Mucosa of gallbladder (tissue), 1 donor: ENCODE measurements around the gene CATSPER1. TPM values are rescaled to one million over a fixed set of nuclear protein-coding genes. Genes with fewer than 3 reads are reported as not detected.
"Not testable (repeated sequence)": the region's sequence is repeated elsewhere in the genome, so short reads cannot be mapped to it uniquely, and the experiment has no call there.

Experiments
- DNase-seq: peaks from one replicate; pipeline ENCODE4 v3.0.0-alpha.2; 2020; ENCODE audit warnings: low spot score
- total RNA-seq: library from RNA; stranded (reverse); gene quantifications from one replicate; pipeline ENCODE4 v1.2.1, GENCODE V29; 2021
- donor health status: DM: no; HTN: no; CAD: no.

Gene CATSPER1
- total RNA-seq, 1 donor from 2014 or later, result 0.92 TPM

DNA sequence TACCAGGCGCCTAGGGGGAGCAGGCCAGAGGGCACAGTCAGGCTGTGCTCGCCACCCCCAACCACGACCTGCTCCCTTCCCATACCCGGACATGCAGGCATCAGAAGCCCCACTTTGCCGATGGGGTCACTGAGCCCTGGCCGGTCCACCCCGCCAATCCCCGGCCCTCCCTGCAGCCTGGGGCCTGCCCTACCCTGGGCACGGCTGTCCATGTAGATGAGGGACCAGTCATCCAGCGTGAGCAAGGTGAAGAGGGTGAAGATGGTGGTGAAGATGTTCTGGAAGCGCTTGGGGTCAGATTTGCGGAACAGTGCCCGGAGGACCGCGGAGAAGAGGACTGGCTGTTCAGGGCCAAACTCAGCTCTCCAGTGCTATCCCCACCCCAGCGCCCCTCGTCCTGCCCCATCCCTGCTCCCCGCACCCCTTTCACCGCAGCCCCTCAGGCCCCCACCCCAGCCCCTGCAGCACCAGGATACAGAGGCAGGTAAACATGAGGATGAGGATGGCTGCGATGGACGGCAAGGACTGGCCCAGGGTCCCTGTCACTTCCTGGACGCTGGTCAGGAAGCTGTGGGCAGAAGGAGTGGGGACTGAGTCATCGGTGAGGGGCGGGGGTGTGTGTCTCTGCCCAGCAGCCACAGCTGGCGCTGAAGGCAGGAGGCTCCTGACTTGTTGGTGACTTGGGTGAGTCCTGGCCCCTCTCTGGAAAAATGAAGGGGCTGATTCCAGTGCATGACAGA lies 5.5 kb downstream of the CATSPER1 start:
- peak; percentile 25 for DNase-seq

DNA sequence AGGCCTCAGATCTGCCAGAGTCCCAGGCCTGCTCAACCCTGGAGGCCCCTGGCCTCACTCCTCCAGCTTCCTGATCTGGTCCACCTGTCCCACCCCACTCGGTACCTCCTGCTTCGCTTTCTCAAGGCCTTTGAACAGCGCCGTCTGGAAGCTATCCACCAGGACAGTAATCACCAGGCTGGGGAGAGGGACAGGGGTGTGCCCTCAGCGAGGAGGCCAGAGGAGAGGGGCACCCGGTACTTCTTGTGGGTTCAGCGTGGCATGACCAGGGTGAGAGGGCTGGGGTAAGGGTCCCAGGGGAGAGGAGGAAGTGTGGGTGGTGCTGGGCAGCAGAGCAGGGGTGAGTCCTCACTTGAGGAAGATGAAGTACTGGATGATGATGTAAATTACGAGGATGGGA lies 6.1 kb downstream of the CATSPER1 start:
- DNase-seq, result no peak

DNA sequence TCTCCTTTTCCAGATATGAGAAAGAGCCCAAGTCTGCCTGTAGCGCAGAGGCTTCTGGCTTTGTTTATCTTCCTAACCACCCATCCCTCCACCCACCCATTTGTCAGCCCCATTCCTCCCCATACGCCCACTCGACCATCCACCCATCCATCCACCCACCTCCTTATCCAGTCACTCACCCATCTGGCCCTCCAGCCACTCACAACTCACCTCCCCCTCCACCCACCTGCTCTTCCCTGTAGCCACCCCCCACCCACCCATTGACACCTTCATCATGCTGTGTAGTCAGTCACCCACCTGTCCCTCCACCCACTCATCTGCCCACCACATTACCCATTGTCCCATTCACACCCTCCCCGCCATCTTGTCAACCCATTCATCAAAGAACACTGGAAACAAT lies 9.0 kb downstream of the CATSPER1 start:
- DNase-seq, result no peak

DNA sequence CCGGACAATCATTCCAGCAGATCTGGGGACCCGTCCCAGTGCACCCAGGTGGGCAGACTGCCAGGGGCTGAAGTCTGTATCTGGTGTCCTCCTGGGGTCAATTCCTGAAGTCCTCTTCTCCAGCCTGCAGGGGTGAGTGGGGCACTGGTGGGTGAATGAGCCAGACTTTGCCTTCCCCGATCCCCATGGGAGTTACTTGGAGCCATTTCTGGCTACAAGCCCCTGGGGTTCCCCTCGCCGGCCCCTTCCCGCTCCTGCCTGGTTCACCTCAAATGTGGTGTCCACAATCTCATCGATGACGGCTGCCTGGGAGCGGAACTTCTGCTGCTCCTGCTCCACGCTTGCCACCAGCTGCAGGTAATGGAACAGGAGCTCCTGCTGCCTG lies 9.5 kb downstream of the CATSPER1 start:
- DNase-seq, result no peak

DNA sequence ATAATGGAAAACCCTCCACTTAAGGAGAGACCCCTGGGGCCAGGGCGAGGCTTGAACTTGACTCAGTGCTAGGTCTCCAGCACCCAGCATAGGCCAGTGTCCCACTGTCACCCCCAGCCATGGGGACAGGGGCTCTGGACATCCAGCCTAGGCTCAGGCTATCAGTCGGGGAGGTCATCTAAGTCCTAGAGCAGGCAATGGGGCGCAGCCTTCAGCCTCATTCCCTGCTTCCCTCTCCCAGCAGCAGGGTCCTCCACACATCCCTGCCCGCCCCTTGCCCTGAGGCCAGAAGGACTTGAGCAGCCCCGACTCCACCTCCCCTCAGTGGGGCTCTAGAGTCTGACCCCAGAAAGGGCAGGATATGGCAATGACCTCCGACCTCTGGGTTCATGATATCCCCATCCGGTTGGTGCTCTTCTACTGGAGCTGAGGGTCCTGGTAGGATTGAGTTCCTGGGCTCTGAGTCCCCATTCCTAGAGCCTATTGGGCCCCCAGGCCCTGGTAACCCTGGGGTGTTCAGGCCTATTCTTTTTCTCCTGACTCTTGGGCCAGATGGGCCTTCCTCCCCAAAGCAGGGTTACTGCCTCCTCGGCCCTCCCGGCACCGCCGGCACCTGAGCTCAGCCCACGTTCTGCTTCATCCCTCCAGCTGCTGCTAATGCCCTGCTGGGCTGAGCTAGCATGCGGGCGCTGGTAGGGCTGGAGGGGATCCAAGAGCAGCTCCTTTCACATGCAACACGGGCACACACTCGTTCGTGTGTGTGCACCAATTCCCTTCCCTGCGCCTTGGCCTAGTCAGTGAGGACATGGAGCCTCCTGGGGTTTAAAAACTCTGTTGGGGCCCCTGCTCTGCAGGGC lies 10.1 kb downstream of the CATSPER1 start:
- DNase-seq, result no peak

DNA sequence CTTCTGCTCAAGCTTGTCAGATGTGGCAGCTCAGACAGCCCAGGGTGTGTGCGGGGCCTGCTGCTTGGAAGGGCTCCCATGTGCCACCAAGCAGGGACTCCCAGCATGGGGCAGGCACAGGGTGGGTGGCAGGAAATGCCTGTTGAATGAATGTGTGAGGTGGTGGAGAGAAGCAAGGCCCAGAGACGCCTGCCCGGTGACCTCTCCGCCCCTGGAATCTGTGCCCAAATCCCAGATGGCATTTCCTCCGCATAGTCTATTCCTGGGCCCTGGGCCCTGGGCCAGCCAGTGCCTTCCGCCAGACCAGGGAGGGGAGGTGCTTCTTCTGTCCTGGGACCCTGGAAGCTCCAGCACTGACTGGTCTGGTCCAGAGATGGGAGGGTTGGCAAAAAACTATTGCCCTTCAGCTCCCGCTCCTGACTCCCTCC lies 10.8 kb downstream of the CATSPER1 start:
- DNase-seq, result no peak

DNA sequence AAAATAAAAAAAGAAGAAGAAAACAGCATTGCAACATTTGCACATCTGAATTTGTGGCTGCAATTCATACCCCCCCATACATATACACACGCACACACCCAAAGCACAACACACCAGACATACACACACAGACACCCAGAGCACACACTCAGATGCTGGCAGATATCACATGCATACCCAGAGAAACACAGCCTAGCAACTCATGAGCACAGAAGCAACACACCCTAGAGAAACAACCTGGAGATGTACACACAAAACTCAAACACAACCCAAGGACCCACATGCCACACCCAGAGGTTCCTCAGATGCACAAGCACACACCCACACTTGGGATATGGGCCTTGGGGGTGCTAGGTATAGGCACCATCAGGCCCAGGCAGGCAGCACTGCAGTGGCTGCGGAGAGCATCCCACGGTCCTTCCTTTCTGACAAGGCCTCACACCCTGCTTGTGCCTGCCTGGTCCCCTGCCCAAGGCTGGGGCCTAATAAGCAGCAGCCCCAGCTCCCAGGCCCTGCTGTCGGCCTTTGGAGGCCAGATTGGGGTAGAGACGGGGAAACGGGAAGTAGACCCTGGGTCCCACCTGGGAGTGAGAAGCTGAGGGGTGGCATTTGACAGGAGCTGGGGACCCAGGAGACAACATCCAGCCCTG lies 11.3 kb downstream of the CATSPER1 start:
- DNase-seq, result no peak

DNA sequence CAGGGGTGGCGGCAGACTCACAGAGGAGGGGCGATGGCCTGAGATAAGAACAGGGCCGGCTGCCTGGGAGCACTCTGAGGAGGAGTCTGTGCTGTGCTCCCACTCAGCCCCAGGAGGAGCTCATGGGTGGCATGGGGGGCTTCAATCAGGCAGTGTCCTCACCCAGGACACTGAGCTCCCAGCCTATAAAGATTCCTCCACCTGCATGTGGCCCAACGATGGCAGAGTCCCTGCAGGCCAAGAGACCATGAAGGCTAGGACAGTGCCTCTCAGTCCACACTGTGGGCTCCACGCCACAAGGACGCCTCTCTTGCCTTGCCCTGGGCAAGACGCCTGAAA lies 12.5 kb downstream of the CATSPER1 start:
- DNase-seq, result no peak

DNA sequence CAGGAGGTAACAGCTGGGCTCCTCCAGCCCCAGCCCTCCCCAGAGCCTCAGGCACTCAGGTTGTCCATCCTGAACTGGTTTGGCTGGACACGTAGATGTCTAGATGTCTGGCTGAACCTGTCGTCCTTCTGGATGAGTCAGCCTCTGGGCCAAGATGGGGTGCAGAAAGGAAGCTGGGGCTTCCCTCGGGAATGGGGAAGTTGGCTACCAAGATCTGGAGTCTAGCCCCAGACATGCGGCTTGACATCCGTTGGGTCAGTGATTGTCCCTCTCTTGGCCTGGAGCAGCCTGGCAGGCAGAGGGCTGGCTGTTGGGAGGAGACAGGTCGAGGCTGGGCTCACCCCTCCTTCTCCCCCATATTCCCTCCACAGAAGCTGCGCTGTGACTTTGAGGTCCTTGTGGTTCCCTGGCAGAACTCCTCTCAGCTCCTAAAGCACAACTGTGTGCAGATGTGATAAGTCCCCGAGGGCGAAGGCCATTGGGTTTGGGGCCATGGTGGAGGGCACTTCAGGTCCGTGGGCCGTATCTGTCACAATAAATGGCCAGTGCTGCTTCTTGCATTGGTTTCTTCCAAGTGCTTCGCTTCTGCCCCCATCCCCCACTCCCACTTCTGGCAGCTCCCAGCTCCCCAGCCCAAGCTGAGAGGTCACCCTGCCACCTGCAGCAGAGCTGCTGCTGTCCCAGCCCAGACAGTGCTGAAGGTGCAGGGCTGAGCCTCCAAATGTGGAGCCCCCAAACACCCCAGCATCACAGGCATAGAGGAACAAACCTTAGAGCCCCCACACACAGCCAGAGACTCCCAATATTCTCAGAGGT lies 13.1 kb downstream of the CATSPER1 start:
- DNase-seq, result no peak

DNA sequence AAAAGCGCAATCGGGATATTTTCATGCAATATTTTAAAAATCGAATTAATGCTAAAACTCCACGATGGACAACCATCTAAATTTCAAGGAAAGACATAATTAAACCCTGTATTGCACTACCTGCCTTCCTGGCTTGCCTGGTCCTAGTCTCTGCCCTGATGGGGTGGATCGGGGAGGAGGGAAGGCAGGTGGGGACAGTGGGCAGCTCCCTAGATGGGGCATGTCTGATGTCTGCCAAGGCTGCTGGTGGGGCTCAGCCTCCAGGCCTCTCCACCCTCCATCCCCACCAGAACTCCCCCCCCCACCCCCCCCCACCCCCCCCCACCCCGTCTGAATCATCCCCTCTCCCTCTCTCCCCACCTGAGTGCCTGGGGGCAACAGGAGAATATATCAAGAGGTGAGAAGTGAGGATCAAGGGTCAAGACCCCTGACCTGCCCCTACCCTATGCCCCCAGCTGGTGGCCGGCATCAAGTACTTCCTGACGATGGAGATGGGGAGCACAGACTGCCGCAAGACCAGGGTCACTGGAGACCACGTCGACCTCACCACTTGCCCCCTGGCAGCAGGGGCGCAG lies 13.8 kb downstream of the CATSPER1 start:
- DNase-seq, result no peak

DNA sequence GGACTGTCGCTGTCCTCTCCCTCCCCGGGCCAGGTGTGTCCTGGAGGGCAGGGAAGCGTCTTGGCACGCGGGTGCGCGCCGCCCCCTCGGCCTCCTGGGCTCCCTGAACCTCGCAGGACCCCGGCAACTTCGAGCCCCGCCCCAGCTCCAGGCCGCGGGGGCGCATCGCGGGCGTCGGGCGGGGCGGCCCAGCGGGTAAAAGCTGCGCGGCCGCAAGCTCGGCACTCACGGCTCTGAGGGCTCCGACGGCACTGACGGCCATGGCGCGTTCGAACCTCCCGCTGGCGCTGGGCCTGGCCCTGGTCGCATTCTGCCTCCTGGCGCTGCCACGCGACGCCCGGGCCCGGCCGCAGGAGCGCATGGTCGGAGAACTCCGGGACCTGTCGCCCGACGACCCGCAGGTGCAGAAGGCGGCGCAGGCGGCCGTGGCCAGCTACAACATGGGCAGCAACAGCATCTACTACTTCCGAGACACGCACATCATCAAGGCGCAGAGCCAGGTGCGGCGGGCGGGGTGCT lies 14.4 kb downstream of the CATSPER1 start, which contains the start of gene CST6:
CST6 (plus strand) TSS at position 224 of the 519 bp plus-strand sequence; CDS start at position 261, 37 bp downstream.
- DNase-seq, result no peak

DNA sequence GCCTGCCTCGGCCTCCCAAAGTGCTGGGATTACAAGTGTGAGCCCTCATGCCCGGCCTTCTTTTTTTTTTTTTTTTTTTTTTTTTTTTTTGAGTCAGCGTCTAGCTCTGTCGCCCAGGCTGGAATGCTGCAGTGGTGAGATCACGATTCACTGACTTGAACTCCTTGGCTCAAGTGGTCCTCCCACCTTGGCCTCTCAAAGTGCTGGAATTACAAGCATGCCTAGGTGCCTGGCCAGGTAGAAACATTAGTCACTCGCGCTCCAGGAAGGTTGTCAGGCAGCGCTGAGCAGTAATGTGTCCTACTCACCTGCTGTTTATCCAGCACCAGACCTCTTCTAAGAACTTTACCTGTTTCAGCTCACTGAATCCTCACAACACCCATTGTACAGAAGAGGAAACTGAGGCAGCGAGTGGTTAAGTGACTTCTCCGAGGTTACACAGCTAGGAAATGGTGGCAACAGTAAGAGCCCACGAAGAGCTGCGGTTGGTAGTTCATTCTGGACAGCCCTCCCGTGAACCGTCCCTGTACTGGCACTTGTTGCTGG lies 15.0 kb downstream of the CATSPER1 start:
- DNase-seq, result no peak

DNA sequence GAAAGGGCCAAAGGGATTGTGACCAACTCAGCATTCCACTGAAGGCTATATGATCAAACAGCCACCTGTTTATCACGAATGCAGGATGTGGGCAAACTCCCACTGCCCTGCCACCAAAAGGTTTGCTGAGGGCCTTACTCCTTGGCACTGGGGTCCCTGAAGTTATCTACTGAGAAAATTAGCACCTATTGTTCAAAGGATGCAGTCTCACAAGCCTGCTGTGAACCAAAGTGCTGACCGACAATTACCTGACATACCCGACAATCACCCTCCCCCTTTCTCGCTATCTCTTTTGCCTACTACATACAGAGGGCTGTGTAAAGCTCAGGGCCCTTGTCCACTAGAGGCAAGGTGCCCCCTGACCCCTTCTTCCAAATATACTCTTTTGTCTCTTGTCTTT lies 16.2 kb downstream of the CATSPER1 start:
- DNase-seq, result not testable (repeated sequence)

DNA sequence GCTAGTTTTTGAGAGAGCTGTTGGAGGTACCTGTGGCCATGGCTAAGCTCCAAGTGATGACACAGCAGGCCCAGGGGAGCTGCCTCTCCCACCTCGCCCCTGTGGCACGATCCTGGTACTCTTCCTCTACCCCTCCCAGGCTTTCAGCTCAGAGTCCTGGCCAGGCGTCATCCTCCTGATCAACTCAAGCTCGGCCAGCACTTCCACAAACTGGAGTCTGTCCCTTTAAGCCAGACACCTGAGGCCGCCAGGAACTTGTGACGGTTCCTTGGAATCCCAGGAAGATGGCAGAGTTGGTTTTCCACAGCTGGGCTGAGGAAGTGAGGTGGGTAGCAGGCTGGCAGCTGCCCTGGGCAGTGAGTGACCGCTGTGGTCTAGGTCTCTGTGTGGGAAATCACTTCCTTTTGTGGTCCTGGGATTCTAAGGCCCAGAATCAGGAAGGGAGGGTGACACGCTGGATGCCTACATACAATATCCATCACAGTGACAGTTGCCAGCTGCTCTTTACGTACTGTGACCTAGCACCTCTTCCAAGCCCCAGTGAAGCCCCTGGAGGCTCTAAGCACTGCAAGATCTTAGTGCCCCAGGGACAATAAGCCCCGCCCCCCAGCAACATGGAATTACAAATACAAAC lies 17.7 kb downstream of the CATSPER1 start:
- no peak for DNase-seq

DNA sequence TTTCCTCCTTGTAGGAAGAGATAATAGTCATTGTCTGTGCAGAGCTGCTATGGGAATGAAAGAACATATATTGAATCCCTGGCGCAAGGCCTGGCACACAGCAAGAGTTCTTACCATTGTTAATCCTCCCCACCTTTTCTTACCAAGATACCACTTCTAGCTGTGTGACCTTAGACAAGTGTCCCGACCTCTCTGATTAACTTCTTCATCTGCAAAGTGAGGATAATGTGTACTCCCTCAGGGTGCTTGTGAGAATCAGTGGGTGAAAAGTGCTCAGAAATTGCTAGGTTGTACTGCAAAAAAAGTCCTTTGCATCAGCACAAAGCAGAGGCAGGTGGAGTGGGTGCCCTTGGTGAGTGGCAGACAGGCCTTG lies 18.2 kb downstream of the CATSPER1 start:
- DNase-seq, result no peak

DNA sequence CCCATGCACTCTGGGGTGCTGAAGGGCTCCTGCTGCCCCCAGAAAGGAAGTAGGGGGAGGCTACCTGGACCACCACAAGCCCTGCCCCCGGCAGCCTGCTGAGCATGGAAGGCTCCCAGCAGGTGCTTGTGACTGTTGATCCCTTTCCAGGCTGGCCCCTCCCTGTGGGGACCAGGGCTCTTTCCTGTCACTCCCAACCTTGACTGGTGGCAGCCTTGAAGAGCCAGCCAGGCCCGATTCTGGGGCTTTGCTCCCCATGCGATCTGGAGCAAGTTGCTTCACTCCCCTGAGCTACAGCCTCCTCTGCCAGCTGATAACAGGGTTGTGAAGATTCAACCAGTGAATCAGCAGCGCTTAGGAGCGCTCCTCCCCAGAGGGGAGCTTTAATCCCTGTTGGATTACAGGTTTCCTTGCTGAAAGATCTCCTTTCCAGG lies 19.1 kb downstream of the CATSPER1 start:
- no peak for DNase-seq

DNA sequence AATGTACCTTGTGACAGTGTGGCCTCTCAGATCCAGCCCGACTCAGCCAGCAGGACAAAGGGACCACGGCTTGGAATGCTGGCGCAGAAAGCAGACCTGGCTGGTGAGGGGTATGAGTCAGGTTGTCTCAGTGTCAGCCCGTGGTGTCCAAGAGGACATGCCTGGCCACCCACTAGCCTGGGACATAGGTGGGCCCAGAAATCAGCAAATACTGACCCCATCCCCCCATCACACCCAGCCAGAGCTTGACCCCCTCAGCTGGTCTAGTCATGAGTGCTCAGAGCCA lies 19.4 kb downstream of the CATSPER1 start:
- no peak for DNase-seq

DNA sequence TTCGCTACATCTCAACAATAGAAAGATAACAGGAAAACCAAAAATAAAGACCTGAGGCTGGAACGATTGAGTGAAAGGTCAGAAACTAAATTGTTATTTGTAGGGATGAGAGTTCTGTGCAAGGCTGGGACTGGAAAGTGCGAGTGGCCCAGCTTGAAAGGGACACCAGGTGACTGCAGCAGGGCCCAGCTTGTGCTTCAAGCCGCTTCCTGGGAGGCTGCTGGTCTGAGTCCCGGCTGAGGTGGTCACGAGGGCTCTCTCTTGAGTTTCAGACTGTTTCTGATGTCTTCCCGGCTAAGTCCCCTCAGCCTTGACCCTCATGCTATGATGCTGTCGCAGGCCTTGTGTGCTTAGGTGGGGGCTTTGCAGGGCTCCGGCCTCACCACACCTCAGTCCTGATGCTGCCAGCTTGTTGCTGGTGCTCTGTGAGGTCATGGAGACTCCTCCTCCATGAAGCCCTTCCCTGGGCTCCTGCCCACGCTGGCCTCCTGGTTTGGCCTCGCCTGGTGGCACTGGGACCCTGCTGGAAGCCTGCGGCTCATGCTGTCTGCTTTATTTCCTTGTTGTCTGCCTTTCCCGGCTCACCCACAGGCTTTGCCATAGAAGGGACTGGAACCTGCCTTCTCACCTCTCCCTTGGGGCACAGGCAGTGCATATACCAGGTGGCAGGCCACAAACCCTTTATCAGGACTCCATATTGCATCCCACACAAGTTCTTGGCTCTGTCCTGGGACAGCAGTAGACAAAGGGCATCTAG lies 20.0 kb downstream of the CATSPER1 start:
- DNase-seq, result no peak

DNA sequence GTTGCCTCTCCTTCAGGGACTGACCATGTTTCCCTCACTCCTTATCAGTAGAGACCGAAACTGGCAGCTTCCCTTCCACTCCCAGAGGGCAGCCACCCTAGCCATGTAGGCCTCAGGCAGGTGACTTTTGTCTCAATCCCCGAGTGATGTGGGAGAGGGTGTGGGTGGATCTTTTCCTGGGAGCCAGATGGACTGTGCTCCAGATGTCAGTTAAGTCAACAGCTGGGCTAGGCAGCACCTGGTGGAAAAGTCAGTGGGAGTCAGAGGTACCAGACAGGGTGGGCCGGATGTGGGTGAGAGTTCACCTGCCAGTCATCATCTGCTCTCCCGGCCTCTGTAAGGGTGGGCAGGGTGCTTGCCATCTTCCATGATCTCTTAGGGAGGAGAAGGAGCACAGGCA lies 22.1 kb downstream of the CATSPER1 start:
- no peak for DNase-seq

DNA sequence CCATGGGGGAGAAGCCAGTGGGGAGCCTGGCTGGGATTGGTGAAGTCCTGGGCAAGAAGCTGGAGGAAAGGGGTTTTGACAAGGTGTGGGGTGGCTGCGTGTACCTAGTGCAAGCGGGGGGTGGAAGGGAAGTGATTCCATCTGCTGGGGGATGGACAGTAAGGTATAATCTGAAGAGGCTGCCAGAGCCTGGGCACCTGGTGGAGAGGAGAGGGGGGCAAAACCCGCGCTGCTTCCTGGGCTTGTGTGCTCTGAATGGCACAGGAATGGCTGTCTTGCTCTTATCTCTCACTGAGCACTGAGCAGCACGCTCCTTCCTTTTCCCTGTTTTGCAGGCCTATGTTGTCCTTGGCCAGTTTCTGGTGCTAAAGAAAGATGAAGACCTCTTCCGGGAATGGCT lies 23.0 kb downstream of the CATSPER1 start:
- no peak for DNase-seq
